SK-N-SH (cell line): ENCODE results near the gene JPT2. TPM values are rescaled to one million over a fixed set of nuclear protein-coding genes. Genes with fewer than 3 reads are reported as not detected.

Experiments used
- CTCF ChIA-PET: fragments of 300-600, 350-600 bp; formaldehyde crosslinking; extraction: SDS; loops from one replicate; lab custom pipeline; 2021; lab: Yijun Ruan, JAX
- POLR2A ChIA-PET: fragments of 350-600 bp; sonication (Branson Sonifier 250); formaldehyde crosslinking; extraction: SDS; loops from one replicate; lab custom pipeline; 2020; ENCODE audit warnings: antibody characterized with exemption, inconsistent platforms; lab: Yijun Ruan, JAX
- DNase-seq: peaks from one replicate; pipeline ENCODE4 v3.0.0; 2012
- H2AFZ ChIP-seq: fragments of 200-600 bp; sonication (generic); 2 replicates; pipeline ENCODE4 v1.8.1; 2016; ENCODE audit warnings: antibody characterized with exemption, mild to moderate bottlenecking, low read depth
- H3F3A ChIP-seq: fragments of 200-600 bp; sonication (generic); replicated peaks from 2 replicates; pipeline ENCODE3; 2016; ENCODE audit warnings: antibody characterized with exemption, mild to moderate bottlenecking; ENCODE audit not compliant: insufficient read depth
- H3K27ac ChIP-seq, 2 experiments: fragments of 200-500 bp in 1 of 2; fragments of 200-600 bp in 1 of 2; sonication (Bioruptor generic) in 1 of 2; sonication (generic), shearing (Covaris generic) in 1 of 2; 2 replicates each; pipeline versions ENCODE4 v1.5.1 to v1.6.1; 2014 to 2016; ENCODE audit warnings: low read depth in 2 of 2, inconsistent platforms in 1 of 2, low read length in 1 of 2, mild to moderate bottlenecking in 1 of 2, mixed read lengths in 1 of 2
- H3K27me3 ChIP-seq: fragments of 200-600 bp; sonication (generic), shearing (Covaris generic); 2 replicates; pipeline ENCODE4 v1.6.1; 2016; ENCODE audit warnings: mixed run types; ENCODE audit not compliant: insufficient read depth
- H3K36me3 ChIP-seq, 2 experiments: fragments of 200-500 bp in 1 of 2; fragments of 200-600 bp in 1 of 2; sonication (Bioruptor generic) in 1 of 2; sonication (generic) in 1 of 2; replicated peaks in 1 of 2; 2 replicates each; pipeline versions ENCODE3 to v1.5.1; 2014 to 2016; ENCODE audit warnings: low read length in 1 of 2, mild to moderate bottlenecking in 1 of 2; ENCODE audit not compliant: insufficient read depth in 2 of 2, control insufficient read depth in 1 of 2
- H3K4me1 ChIP-seq, 2 experiments: fragments of 200-500 bp in 1 of 2; fragments of 200-600 bp in 1 of 2; sonication (Bioruptor generic) in 1 of 2; sonication (generic), shearing (Covaris generic) in 1 of 2; 2 replicates each; pipeline versions ENCODE4 v1.5.1 to v1.6.1; 2014 to 2016; ENCODE audit warnings: low read depth in 1 of 2, low read length in 1 of 2, mixed run types in 1 of 2; ENCODE audit not compliant: insufficient read depth in 2 of 2, control insufficient read depth in 1 of 2
- H3K4me2 ChIP-seq: fragments of 200-600 bp; sonication (generic), shearing (Covaris generic); 2 replicates; pipeline ENCODE4 v1.6.1; 2017; ENCODE audit warnings: mixed run types
- H3K4me3 ChIP-seq, 2 experiments: fragments of 200-500 bp in 1 of 2; fragments of 200-600 bp in 1 of 2; sonication (Bioruptor generic) in 1 of 2; sonication (generic), shearing (Covaris generic) in 1 of 2; 2 replicates each; pipeline versions ENCODE4 v1.5.1 to v1.8.1; 2014 to 2016; ENCODE audit warnings: low read depth in 2 of 2, inconsistent platforms in 1 of 2, low read length in 1 of 2, mild to moderate bottlenecking in 1 of 2, mixed read lengths in 1 of 2, moderate library complexity in 1 of 2
- H3K79me2 ChIP-seq: fragments of 200-600 bp; sonication (generic); 2 replicates; pipeline ENCODE4 v1.8.1; 2017; ENCODE audit warnings: mild to moderate bottlenecking; ENCODE audit not compliant: insufficient read depth
- H3K9ac ChIP-seq: fragments of 200-600 bp; sonication (generic); 2 replicates; pipeline ENCODE4 v1.6.1; 2017; ENCODE audit warnings: mixed run types
- H3K9me2 ChIP-seq: fragments of 200-600 bp; sonication (generic); 2 replicates; pipeline ENCODE4 v1.6.1; 2017; ENCODE audit warnings: mixed run types
- H3K9me3 ChIP-seq: fragments of 200-600 bp; sonication (generic); 2 replicates; pipeline ENCODE4 v1.6.1; 2017; ENCODE audit warnings: mixed run types, mild to moderate bottlenecking, moderate library complexity
- H4K20me1 ChIP-seq: fragments of 200-600 bp; sonication (generic); 2 replicates; pipeline ENCODE4 v1.6.1; 2017; ENCODE audit warnings: mild to moderate bottlenecking, mixed run types; ENCODE audit not compliant: insufficient read depth
- ELF1 ChIP-seq: IDR thresholded peaks from 2 replicates; pipeline ENCODE4 v1.4.0; 2012
- EP300 ChIP-seq, 2 experiments: IDR thresholded peaks; 2 replicates each; pipeline versions ENCODE4 v1.4.0 to v1.6.1; 2012; ENCODE audit warnings: borderline replicate concordance in 1 of 2, low read depth in 1 of 2, low read length in 1 of 2
- FOXJ3 ChIP-seq: sonication (generic); formaldehyde crosslinking; IDR thresholded peaks from 2 replicates; pipeline ENCODE4 v1.5.1; 2020; ENCODE audit warnings: mild to moderate bottlenecking, missing genetic modification reagents
- FOXM1 ChIP-seq: IDR thresholded peaks from 2 replicates; pipeline ENCODE4 v1.4.0; 2012; ENCODE audit warnings: low read depth, mild to moderate bottlenecking
- GATA2 ChIP-seq: sonication (generic); formaldehyde crosslinking; IDR thresholded peaks from 2 replicates; pipeline ENCODE4 v1.5.0; 2020; ENCODE audit warnings: mild to moderate bottlenecking, missing genetic modification reagents
- MEF2A ChIP-seq: IDR thresholded peaks from 2 replicates; pipeline ENCODE4 v1.4.0; 2012; ENCODE audit warnings: low read depth, borderline replicate concordance
- MXI1 ChIP-seq: IDR thresholded peaks from 2 replicates; pipeline ENCODE4 v1.6.1; 2012; ENCODE audit warnings: mild to moderate bottlenecking, low read depth, low read length, improper control_type of control experiment
- NRF1 ChIP-seq: IDR thresholded peaks from 2 replicates; pipeline ENCODE4 v1.6.1; 2012; ENCODE audit warnings: low read depth, mild to moderate bottlenecking, low read length
- RAD21 ChIP-seq: IDR thresholded peaks from 2 replicates; pipeline ENCODE4 v1.6.1; 2012; ENCODE audit warnings: mild to moderate bottlenecking, low read length
- RCOR1 ChIP-seq: fragments of 150-350 bp; IDR thresholded peaks from 2 replicates; pipeline ENCODE4 v1.6.1; 2017; ENCODE audit warnings: antibody characterized with exemption, low read length
- SIN3A ChIP-seq: IDR thresholded peaks from 2 replicates; pipeline ENCODE4 v1.6.1; 2012; ENCODE audit warnings: low read depth, mild to moderate bottlenecking, low read length, moderate library complexity, borderline replicate concordance
- SMC3 ChIP-seq: IDR thresholded peaks from 2 replicates; pipeline ENCODE4 v1.6.1; 2012; ENCODE audit warnings: low read depth, low read length, improper control_type of control experiment
- TAF1 ChIP-seq: IDR thresholded peaks from 2 replicates; pipeline ENCODE4 v1.6.1; 2012; ENCODE audit warnings: low read depth, mild to moderate bottlenecking, low read length, moderate library complexity, borderline replicate concordance
- TEAD4 ChIP-seq: IDR thresholded peaks from 2 replicates; pipeline ENCODE4 v1.4.0; 2012; ENCODE audit warnings: mild to moderate bottlenecking, borderline replicate concordance; ENCODE audit not compliant: insufficient read depth
- YY1 ChIP-seq: IDR thresholded peaks from 2 replicates; pipeline ENCODE4 v1.4.0; 2012; ENCODE audit warnings: low read depth, mild to moderate bottlenecking
- WGBS: methylation state at CpG from one replicate; pipeline ENCODE4 v1.1.6; 2017; ENCODE audit warnings: low lambda C conversion rate; 5-methylcytosine and 5-hydroxymethylcytosine counted together
- polyA plus RNA-seq, 3 experiments: library from polyadenylated mRNA; depleted of rRNA; stranded (reverse); fragments of >200 nt; gene quantifications; 2 replicates each; pipeline ENCODE4 v1.2.3, GENCODE V29; 2012
- TF ChIP-seq, protein P1 (sequence below): IDR thresholded peaks from 2 replicates; pipeline ENCODE4 v1.4.0; 2012; ENCODE audit warnings: low read depth
- TF ChIP-seq, protein P2 (sequence below): IDR thresholded peaks from 2 replicates; pipeline ENCODE4; 2012
- TF ChIP-seq, protein P3 (sequence below): fragments of 200-600 bp; sonication (generic); IDR thresholded peaks from 2 replicates; pipeline ENCODE4 v1.6.1; 2017; ENCODE audit warnings: antibody characterized with exemption, mild to moderate bottlenecking, moderate library complexity
- TF ChIP-seq, protein P4 (sequence below): IDR thresholded peaks from 2 replicates; pipeline ENCODE4 v1.6.1; 2012; ENCODE audit warnings: mild to moderate bottlenecking, low read depth, low read length, moderate library complexity

JPT2 gene
- polyA plus RNA-seq, 1 of the 3 experiments (the other 2 are of a cell fraction): 67.4 TPM

DNA sequence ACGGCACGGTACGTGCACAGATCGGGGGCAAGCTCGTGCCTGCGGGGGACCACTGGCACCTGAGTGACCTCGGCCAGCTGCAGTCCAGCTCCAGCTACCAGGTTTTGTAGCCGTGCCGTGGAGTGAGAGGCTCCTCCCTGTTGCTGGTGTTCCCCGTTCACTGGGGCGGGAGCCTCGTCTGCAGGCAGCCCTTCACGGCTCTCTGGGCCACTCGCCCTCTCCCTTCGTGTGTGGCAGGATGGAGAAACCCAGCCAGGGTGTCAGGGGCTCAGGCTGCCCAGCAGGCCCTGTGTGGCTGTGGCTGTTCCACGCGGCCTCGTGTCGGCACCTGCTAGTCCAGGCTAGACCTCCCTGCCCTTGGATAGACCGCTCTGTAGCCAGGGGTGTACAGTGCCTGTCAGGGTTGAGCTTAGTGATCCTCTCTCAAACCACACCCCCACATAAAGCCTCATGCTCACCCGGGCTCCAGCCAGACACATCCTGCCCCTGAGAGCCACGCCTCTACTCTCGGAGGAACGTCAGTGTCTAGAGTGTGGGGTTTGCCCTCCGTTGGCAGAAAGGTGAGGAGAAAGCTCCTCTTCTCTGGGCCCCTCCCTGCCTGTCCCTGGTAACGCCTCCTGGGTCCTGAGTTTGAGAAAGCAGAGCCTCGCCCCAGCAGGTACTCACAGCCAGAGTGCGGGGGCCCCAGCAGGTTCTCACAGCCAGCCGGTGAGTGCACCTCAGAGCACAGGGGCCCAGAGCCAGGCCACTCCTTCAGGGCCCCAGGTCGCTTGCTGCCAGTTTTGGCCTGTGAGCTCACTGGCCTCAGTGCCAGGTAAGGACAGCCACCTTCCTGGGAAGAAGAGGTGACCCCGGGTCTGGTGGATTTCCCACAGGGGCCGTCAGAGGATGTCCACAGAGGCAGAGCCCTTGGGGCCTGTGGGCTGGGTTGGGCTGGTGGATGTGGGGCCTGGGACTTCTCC is 65.6 kb downstream of the JPT2 start:
- DNase-seq: no peak
- no peak overlapping the region for H2AFZ ChIP-seq
- H3K79me2 ChIP-seq: 0 out of 2 replicates have a peak, but pooled peaks cover 4% of the 10 kb centered on the region
- no peak overlapping the region for H3K4me2 ChIP-seq
- H3K4me1 ChIP-seq: no peaks in the 10 kb centered on the region
- H4K20me1 ChIP-seq: no peaks in the 10 kb centered on the region
- 93% methylated on average over 23 of the region's 32 CpGs for WGBS
- H3F3A ChIP-seq: peaks cover 14% of the 10 kb centered on the region
- no peaks in the 10 kb centered on the region for H3K9me2 ChIP-seq
- H3K9ac ChIP-seq: no peak overlapping the region
- no peaks in the 10 kb centered on the region for H3K27me3 ChIP-seq
- peaks cover under 1 to 51% of the 10 kb centered on the region in 2 experiments for H3K36me3 ChIP-seq
- CTCF ChIA-PET: no interaction called here
- no peak overlapping the region for H3K4me3 ChIP-seq
- TF ChIP-seq MXI1 (no peak), MEF2A (no peak), RAD21 (no peak), TAF1 (no peak), ELF1 (no peak), YY1 (no peak)
- TF ChIP-seq, protein P1, sequence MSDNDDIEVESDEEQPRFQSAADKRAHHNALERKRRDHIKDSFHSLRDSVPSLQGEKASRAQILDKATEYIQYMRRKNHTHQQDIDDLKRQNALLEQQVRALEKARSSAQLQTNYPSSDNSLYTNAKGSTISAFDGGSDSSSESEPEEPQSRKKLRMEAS: no peak
- TF ChIP-seq, protein P2, sequence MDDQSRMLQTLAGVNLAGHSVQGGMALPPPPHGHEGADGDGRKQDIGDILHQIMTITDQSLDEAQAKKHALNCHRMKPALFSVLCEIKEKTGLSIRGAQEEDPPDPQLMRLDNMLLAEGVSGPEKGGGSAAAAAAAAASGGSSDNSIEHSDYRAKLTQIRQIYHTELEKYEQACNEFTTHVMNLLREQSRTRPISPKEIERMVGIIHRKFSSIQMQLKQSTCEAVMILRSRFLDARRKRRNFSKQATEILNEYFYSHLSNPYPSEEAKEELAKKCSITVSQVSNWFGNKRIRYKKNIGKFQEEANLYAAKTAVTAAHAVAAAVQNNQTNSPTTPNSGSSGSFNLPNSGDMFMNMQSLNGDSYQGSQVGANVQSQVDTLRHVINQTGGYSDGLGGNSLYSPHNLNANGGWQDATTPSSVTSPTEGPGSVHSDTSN: no peak
- TF ChIP-seq, protein P3, sequence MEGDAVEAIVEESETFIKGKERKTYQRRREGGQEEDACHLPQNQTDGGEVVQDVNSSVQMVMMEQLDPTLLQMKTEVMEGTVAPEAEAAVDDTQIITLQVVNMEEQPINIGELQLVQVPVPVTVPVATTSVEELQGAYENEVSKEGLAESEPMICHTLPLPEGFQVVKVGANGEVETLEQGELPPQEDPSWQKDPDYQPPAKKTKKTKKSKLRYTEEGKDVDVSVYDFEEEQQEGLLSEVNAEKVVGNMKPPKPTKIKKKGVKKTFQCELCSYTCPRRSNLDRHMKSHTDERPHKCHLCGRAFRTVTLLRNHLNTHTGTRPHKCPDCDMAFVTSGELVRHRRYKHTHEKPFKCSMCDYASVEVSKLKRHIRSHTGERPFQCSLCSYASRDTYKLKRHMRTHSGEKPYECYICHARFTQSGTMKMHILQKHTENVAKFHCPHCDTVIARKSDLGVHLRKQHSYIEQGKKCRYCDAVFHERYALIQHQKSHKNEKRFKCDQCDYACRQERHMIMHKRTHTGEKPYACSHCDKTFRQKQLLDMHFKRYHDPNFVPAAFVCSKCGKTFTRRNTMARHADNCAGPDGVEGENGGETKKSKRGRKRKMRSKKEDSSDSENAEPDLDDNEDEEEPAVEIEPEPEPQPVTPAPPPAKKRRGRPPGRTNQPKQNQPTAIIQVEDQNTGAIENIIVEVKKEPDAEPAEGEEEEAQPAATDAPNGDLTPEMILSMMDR: no peak
- TF ChIP-seq, all 33 proteins: peak for 0
- no peak overlapping the region for H3K27ac ChIP-seq
- no peaks in the 10 kb centered on the region for H3K9me3 ChIP-seq
- POLR2A ChIA-PET: no interaction called here

DNA sequence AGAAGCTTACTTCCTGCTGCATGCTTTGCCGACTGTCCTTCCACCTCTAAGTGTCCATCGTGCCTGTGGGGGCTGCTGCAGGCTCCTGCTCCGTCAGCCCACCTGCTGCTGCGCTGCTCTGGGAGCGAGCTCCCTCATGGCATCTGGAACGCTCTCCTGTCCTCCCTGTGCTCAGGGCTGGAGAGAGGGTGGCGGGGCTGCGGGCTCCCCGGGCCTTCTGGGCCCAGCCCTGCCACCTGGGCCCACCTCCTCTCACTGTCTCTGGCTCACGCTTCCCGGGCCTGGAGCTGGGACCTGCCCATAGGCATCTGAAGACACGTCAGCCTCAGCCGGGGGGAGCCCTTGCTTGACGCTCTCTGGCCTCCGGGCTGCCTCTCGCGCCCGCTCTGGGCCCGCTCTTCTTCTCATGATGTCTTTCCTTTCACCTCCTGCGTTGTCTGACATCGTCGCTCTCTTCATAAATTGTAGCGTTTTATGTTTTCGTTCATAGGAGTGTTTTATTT is 66.3 kb downstream of the JPT2 start:
- Histone ChIP-seq H2AFZ (no peak overlapping the region), H3K79me2 (0 out of 2 replicates have a peak, but pooled peaks cover 4% of the 10 kb centered on the region), H3K4me3 (no peak overlapping the region), H3K9me2 (no peaks in the 10 kb centered on the region), H3K4me1 (no peaks in the 10 kb centered on the region), H3K9me3 (no peaks in the 10 kb centered on the region), H3K4me2 (no peak overlapping the region), H3K9ac (no peak overlapping the region), H4K20me1 (no peaks in the 10 kb centered on the region), H3K27me3 (no peaks in the 10 kb centered on the region), H3K36me3 (peaks cover 4 to 58% of the 10 kb centered on the region in 2 experiments), H3K27ac (no peak overlapping the region), H3F3A (peaks cover 7% of the 10 kb centered on the region)
- CTCF ChIA-PET: no interaction called here
- POLR2A ChIA-PET: no interaction called here
- no peak for DNase-seq
- 94% methylated on average over 16 of the region's 24 CpGs for WGBS
- TF ChIP-seq RCOR1 (no peak), TEAD4 (no peak), GATA2 (CRISPR knock-in tag) (no peak), SMC3 (no peak), MEF2A (no peak), FOXJ3 (CRISPR knock-in tag) (no peak), NRF1 (no peak), FOXM1 (no peak), SIN3A (no peak), EP300 (IDR thresholded peaks at IDR 0.05; ENCODE audit: borderline replicate concordance in 1 of 2, low read depth in 1 of 2, low read length in 1 of 2) (no peak)
- TF ChIP-seq, protein P4, sequence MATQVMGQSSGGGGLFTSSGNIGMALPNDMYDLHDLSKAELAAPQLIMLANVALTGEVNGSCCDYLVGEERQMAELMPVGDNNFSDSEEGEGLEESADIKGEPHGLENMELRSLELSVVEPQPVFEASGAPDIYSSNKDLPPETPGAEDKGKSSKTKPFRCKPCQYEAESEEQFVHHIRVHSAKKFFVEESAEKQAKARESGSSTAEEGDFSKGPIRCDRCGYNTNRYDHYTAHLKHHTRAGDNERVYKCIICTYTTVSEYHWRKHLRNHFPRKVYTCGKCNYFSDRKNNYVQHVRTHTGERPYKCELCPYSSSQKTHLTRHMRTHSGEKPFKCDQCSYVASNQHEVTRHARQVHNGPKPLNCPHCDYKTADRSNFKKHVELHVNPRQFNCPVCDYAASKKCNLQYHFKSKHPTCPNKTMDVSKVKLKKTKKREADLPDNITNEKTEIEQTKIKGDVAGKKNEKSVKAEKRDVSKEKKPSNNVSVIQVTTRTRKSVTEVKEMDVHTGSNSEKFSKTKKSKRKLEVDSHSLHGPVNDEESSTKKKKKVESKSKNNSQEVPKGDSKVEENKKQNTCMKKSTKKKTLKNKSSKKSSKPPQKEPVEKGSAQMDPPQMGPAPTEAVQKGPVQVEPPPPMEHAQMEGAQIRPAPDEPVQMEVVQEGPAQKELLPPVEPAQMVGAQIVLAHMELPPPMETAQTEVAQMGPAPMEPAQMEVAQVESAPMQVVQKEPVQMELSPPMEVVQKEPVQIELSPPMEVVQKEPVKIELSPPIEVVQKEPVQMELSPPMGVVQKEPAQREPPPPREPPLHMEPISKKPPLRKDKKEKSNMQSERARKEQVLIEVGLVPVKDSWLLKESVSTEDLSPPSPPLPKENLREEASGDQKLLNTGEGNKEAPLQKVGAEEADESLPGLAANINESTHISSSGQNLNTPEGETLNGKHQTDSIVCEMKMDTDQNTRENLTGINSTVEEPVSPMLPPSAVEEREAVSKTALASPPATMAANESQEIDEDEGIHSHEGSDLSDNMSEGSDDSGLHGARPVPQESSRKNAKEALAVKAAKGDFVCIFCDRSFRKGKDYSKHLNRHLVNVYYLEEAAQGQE: no peak
